Liver (tissue), 3 donors: ENCODE measurements around the gene CHAD.

ENCODE experiments used
- MAX ChIP-seq: IDR thresholded peaks from 2 replicates; pipeline ENCODE4 v1.6.1; 2016; ENCODE audit warnings: antibody characterized with exemption
- TAF1 ChIP-seq: conservative IDR thresholded peaks from 2 replicates; pipeline ENCODE4 v1.6.1; 2016; ENCODE audit warnings: antibody characterized with exemption, mild to moderate bottlenecking
- TF ChIP-seq, protein P1 (sequence below): fragments of 150-350 bp; IDR thresholded peaks from 2 replicates; pipeline ENCODE4 v1.5.1; 2017; ENCODE audit warnings: improper control_type of control experiment, low read depth, low read length; ENCODE audit not compliant: missing input control
- donor health status: healthy.
- donor health status: healthy.

DNA sequence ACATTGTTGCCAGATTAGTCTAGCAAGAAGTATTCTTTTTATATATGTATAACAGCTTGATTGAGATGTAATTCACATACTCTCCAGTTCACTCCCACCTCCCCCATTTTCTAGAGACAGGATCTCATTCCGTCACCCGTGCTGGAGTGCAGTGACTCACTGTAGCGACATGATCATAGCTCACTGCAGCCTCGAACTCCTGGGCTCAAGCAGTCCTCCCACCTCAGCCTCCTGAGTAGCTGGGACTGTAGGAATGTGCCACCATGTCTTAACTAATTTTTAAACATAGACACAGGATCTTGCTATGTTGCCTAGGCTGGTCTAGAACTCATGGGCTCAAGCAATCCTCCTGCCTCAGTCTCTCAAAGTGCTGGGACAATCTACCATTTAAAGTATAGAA lies 6.7 kb upstream of the CHAD start:
- TF ChIP-seq TAF1 (no peak), MAX (no peak)
- TF ChIP-seq, protein P1, sequence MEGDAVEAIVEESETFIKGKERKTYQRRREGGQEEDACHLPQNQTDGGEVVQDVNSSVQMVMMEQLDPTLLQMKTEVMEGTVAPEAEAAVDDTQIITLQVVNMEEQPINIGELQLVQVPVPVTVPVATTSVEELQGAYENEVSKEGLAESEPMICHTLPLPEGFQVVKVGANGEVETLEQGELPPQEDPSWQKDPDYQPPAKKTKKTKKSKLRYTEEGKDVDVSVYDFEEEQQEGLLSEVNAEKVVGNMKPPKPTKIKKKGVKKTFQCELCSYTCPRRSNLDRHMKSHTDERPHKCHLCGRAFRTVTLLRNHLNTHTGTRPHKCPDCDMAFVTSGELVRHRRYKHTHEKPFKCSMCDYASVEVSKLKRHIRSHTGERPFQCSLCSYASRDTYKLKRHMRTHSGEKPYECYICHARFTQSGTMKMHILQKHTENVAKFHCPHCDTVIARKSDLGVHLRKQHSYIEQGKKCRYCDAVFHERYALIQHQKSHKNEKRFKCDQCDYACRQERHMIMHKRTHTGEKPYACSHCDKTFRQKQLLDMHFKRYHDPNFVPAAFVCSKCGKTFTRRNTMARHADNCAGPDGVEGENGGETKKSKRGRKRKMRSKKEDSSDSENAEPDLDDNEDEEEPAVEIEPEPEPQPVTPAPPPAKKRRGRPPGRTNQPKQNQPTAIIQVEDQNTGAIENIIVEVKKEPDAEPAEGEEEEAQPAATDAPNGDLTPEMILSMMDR, result no peak
